K562 (cell line): ENCODE results near the gene UCN. TPM values are rescaled to one million over a fixed set of nuclear protein-coding genes. Genes with fewer than 3 reads are reported as not detected.
A peak's percentile ranks its signal among the peaks of the same experiment; 100 is the strongest.

Experiments used
- ATF7 ChIP-seq: fragments of 450-650 bp; IDR thresholded peaks from 2 replicates; pipeline ENCODE4 v1.7.1; 2014; ENCODE audit warnings: mild to moderate bottlenecking, moderate library complexity
- C11orf30 ChIP-seq: fragments of 450-650 bp; IDR thresholded peaks from 2 replicates; pipeline ENCODE4 v1.6.1; 2016; ENCODE audit warnings: low read depth, mild to moderate bottlenecking
- CBX8 ChIP-seq: fragments of 200-600 bp; sonication (generic); IDR thresholded peaks from 2 replicates; pipeline ENCODE4 v1.6.1; 2012; ENCODE audit warnings: borderline replicate concordance, mixed run types, low read depth, mild to moderate bottlenecking, moderate library complexity, mixed read lengths, low read length, control low read depth, inconsistent platforms; ENCODE audit not compliant: poor library complexity, severe bottlenecking; ENCODE audit errors: extremely low read depth
- DNMT1 ChIP-seq: fragments of 450-650 bp; IDR thresholded peaks from 2 replicates; pipeline ENCODE4 v1.6.1; 2016; ENCODE audit warnings: antibody characterized with exemption, mild to moderate bottlenecking
- ELF4 ChIP-seq: fragments of 450-650 bp; formaldehyde crosslinking; IDR thresholded peaks from 2 replicates; pipeline ENCODE4 v1.4.0; 2022; ENCODE audit warnings: missing genetic modification characterization
- MGA ChIP-seq: fragments of 450-650 bp; IDR thresholded peaks from 2 replicates; pipeline ENCODE4 v1.6.1; 2016; ENCODE audit warnings: mild to moderate bottlenecking, moderate library complexity
- NEUROD1 ChIP-seq: fragments of 150-350 bp; IDR thresholded peaks from 2 replicates; pipeline ENCODE4 v1.6.1; 2014; ENCODE audit warnings: borderline replicate concordance, low read length, low read depth; ENCODE audit not compliant: partially characterized antibody
- NR2C1 ChIP-seq, 2 experiments: fragments of 450-650 bp; IDR thresholded peaks; 2 replicates each; pipeline ENCODE4 v1.6.1; 2017; ENCODE audit warnings: mild to moderate bottlenecking in 2 of 2, antibody characterized with exemption in 1 of 2, inconsistent platforms in 1 of 2, missing compliant biosample characterization in 1 of 2, missing genetic modification characterization in 1 of 2
- RBM17 ChIP-seq: fragments of 200-400 bp; formaldehyde crosslinking; IDR thresholded peaks from 2 replicates; pipeline ENCODE4 v1.6.1; 2017; ENCODE audit warnings: low read depth, mild to moderate bottlenecking, low read length, borderline replicate concordance
- SMARCA5 ChIP-seq: fragments of 450-650 bp; IDR thresholded peaks from 2 replicates; pipeline ENCODE4 v1.6.1; 2016
- polyA plus RNA-seq, 8 experiments: library from polyadenylated mRNA; depleted of rRNA in 4 of 8; stranded (reverse) in 5 of 8; unstranded in 3 of 8; fragments of >200 nt; fragmentation: Nextera tagmentation in 2 of 8; fragmentation: Illumina TruSeq in 1 of 8; extraction: Ambion mirVana in 2 of 8; extraction: Trizol in 1 of 8; gene quantifications; 2 replicates each; pipeline versions ENCODE4 v1.2.1 to v1.2.3, GENCODE V29; 2011 to 2014; ENCODE audit warnings: inconsistent platforms in 1 of 8, missing spikeins in 1 of 8
- total RNA-seq, 7 experiments: library from RNA; depleted of rRNA in 6 of 7; stranded (reverse); fragments of >200 nt in 6 of 7; fragmentation: Illumina TruSeq in 2 of 7; extraction: Trizol in 2 of 7; gene quantifications; 2 replicates each; pipeline versions ENCODE4 v1.2.1 to v1.2.3, GENCODE V29; 2011 to 2021; ENCODE audit warnings: low replicate concordance in 1 of 7
- TF ChIP-seq, protein P1 (sequence below): fragments of 250-450 bp; sonication (Bioruptor Pico); IDR thresholded peaks from 2 replicates; pipeline ENCODE4 v1.4.0; 2020; ENCODE audit warnings: mild to moderate bottlenecking, moderate library complexity, borderline replicate concordance

Gene UCN
- total and polyA plus RNA-seq, 9 of the 15 experiments (the other 6 are each of a cell fraction or from before 2014, with no cell fraction given) = 0.10 to 2.7 (median 0.43) TPM

GRCh38 chr2:27353762-27354596, 45.7 kb upstream of the UCN start (continued):
- TF ChIP-seq CBX8 = no peak
- no peak for TF ChIP-seq RBM17
- no peak for TF ChIP-seq SMARCA5
- TF ChIP-seq ELF4 (CRISPR knock-in tag) = no peak
- TF ChIP-seq NEUROD1 = peak; percentile 16
- peak; percentile 37 for TF ChIP-seq NR2C1 (IDR thresholded peaks at IDR 0.05)
- no peak for TF ChIP-seq NR2C1 (tag; IDR thresholded peaks at IDR 0.05)
- TF ChIP-seq, protein P1, sequence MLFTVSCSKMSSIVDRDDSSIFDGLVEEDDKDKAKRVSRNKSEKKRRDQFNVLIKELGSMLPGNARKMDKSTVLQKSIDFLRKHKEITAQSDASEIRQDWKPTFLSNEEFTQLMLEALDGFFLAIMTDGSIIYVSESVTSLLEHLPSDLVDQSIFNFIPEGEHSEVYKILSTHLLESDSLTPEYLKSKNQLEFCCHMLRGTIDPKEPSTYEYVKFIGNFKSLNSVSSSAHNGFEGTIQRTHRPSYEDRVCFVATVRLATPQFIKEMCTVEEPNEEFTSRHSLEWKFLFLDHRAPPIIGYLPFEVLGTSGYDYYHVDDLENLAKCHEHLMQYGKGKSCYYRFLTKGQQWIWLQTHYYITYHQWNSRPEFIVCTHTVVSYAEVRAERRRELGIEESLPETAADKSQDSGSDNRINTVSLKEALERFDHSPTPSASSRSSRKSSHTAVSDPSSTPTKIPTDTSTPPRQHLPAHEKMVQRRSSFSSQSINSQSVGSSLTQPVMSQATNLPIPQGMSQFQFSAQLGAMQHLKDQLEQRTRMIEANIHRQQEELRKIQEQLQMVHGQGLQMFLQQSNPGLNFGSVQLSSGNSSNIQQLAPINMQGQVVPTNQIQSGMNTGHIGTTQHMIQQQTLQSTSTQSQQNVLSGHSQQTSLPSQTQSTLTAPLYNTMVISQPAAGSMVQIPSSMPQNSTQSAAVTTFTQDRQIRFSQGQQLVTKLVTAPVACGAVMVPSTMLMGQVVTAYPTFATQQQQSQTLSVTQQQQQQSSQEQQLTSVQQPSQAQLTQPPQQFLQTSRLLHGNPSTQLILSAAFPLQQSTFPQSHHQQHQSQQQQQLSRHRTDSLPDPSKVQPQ (CRISPR knock-in tag) = no peak
- no peak for TF ChIP-seq DNMT1
- peak; percentile 80 for TF ChIP-seq C11orf30
- peak; percentile 56 for TF ChIP-seq MGA
- peak; percentile 65 for TF ChIP-seq ATF7
